EH (cell line): ENCODE data around the gene C1QL4.

ENCODE experiments used
- DNase-seq: peaks from one replicate; pipeline ENCODE4 v3.0.0-alpha.2; 2015; ENCODE audit warnings: low read depth

The C1QL4 gene

GRCh38 chr12:49347311-49348193, 10.6 kb upstream of the C1QL4 start:
- DNase-seq = peak; percentile 93

GRCh38 chr12:49346659-49347310, 9.8 kb upstream of the C1QL4 start, which contains the start of gene DNAJC22:
DNAJC22 (plus strand) TSS chr12:49346888; CDS start chr12:49348873, 1,985 bp downstream.
- peak; percentile 14 for DNase-seq

- DNase-seq = no peak
Measured at GRCh38 chr12:49345825-49346658, 9.1 kb upstream of the C1QL4 start.

GRCh38 chr12:49345051-49345824, 8.2 kb upstream of the C1QL4 start:
- peak; percentile 32 for DNase-seq

GRCh38 chr12:49344486-49345050, 7.6 kb upstream of the C1QL4 start:
- no peak for DNase-seq

- no peak for DNase-seq
Measured at GRCh38 chr12:49342914-49343731, 6.1 kb upstream of the C1QL4 start.

GRCh38 chr12:49342066-49342913, 5.3 kb upstream of the C1QL4 start:
- DNase-seq = peak; percentile 74

- DNase-seq = no peak
Measured at GRCh38 chr12:49341777-49342065, 4.7 kb upstream of the C1QL4 start.

- DNase-seq = no peak
Measured at GRCh38 chr12:49340971-49341776, 4.2 kb upstream of the C1QL4 start.

GRCh38 chr12:49340095-49340870, 3.3 kb upstream of the C1QL4 start:
- no peak for DNase-seq

- DNase-seq = no peak
Measured at GRCh38 chr12:49339464-49339861, 2.5 kb upstream of the C1QL4 start.

GRCh38 chr12:49338830-49339463, 2.0 kb upstream of the C1QL4 start:
- DNase-seq = no peak

- DNase-seq = no peak
Measured at GRCh38 chr12:49335955-49336644, 888 bp downstream of the C1QL4 start.

GRCh38 chr12:49335118-49335954, 1.7 kb downstream of the C1QL4 start:
- no peak for DNase-seq

GRCh38 chr12:49334681-49335080, 2.3 kb downstream of the C1QL4 start:
- no peak for DNase-seq

- no peak for DNase-seq
Measured at GRCh38 chr12:49334226-49334625, 2.8 kb downstream of the C1QL4 start.
